UCSD-AML1 (cell line): ENCODE measurements around the gene NAXD.
"Not testable (repeated sequence)": the region's sequence is repeated elsewhere in the genome, so short reads cannot be mapped to it uniquely, and the experiment has no call there.

Source experiments
- DNase-seq: peaks from one replicate; lab custom pipeline; 2025; ENCODE audit not compliant: unreplicated experiment; lab: John Stamatoyannopoulos, UW

NAXD gene

GRCh38 chr13:110615322-110616102 lies at the start of gene NAXD:
NAXD (plus strand) TSS chr13:110615545; CDS start chr13:110615602, 57 bp downstream.
- peak; percentile 82 for DNase-seq

GRCh38 chr13:110566171-110566570 lies 49.2 kb upstream of the NAXD start:
- DNase-seq = no peak

GRCh38 chr13:110568612-110569011 lies 46.7 kb upstream of the NAXD start:
- DNase-seq = no peak

GRCh38 chr13:110569962-110570361 lies 45.4 kb upstream of the NAXD start:
- not testable (repeated sequence) for DNase-seq

- DNase-seq = no peak
Observed at GRCh38 chr13:110570886-110571285, 44.5 kb upstream of the NAXD start.

- DNase-seq = no peak
Observed at GRCh38 chr13:110571896-110572777, 43.2 kb upstream of the NAXD start.

- DNase-seq = no peak
Observed at GRCh38 chr13:110572778-110573118, 42.6 kb upstream of the NAXD start.

- DNase-seq = no peak
Observed at GRCh38 chr13:110574161-110574560, 41.2 kb upstream of the NAXD start.

- peak; percentile 55 for DNase-seq
Observed at GRCh38 chr13:110575322-110576069, 39.8 kb upstream of the NAXD start.

- no peak for DNase-seq
Observed at GRCh38 chr13:110576070-110576394, 39.3 kb upstream of the NAXD start.

GRCh38 chr13:110576736-110577476 lies 38.4 kb upstream of the NAXD start:
- DNase-seq = no peak

- DNase-seq = no peak
Observed at GRCh38 chr13:110578363-110578762, 37.0 kb upstream of the NAXD start.

GRCh38 chr13:110580800-110581199 lies 34.5 kb upstream of the NAXD start:
- DNase-seq = no peak

GRCh38 chr13:110581506-110582185 lies 33.7 kb upstream of the NAXD start:
- no peak for DNase-seq

- no peak for DNase-seq
Observed at GRCh38 chr13:110582421-110582954, 32.9 kb upstream of the NAXD start.

- DNase-seq = no peak
Observed at GRCh38 chr13:110583178-110583865, 32.0 kb upstream of the NAXD start.

- DNase-seq = no peak
Observed at GRCh38 chr13:110589793-110590390, 25.5 kb upstream of the NAXD start.

- no peak for DNase-seq
Observed at GRCh38 chr13:110590577-110590976, 24.8 kb upstream of the NAXD start.

GRCh38 chr13:110592665-110593064 lies 22.7 kb upstream of the NAXD start:
- no peak for DNase-seq
